NCI-H2227 treated with DMSO at 0.1 percent for 48 hours (cell line): ENCODE measurements around the gene ECM2.

ENCODE experiments used
- DNase-seq: peaks from one replicate; lab custom pipeline; 2025; lab: John Stamatoyannopoulos, UW

Gene ECM2

DNA sequence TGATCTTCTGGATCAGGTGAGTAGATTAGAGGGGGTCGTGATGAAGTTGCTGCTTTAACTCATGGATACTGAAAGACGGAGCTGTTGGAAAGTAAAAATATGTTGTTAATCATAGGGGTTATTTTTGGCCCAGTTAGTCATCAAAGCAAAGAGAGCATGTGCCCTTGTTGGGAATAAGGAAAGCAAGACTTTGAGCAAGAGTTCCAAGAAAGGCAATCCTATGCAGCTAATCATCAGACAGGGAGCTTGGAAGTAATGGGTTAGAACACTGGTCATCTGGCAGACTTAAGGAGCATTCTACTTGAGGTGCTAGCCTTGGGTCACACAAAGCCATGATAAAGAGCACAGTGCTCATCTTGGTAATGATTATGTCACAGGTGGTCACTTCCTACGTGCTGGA, 71.8 kb downstream of the ECM2 start:
- no peak for DNase-seq

DNA sequence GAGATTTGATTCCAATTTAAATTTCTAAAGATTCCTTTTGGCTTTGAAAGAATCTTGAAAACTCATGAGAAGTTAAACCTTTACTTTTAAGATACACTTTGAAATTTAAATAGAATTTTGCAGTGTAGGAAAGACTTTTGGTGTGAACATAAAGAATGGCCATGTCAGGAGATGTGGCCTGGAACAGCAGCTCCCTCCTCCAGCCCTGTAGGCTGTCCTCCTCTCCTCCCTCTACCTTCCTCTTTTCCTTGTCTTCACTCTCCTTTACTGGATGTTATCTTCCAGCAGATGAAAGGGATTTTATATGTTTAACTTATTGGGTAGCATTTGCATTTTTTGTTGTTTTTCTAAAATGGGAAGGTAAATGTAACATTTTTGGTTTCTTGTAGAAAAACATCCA, 72.4 kb downstream of the ECM2 start:
- DNase-seq, result no peak

DNA sequence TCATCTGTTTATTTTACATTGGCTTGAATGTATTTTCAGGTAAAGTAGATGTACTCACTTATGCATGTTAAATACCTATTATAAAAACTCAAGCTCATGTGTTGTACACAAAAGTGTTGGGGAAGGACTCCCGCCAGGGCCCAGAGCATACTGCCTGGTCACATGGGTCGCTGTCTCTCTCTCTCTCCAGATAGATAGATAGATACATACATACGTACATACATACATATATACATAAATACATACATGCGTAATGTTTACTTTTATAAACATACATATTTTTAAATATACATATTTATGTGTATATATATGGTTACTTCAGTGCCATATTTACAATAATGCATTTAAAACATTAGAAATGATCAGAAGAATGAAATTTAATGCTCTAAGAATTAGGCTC, 78.2 kb downstream of the ECM2 start:
- no peak for DNase-seq

DNA sequence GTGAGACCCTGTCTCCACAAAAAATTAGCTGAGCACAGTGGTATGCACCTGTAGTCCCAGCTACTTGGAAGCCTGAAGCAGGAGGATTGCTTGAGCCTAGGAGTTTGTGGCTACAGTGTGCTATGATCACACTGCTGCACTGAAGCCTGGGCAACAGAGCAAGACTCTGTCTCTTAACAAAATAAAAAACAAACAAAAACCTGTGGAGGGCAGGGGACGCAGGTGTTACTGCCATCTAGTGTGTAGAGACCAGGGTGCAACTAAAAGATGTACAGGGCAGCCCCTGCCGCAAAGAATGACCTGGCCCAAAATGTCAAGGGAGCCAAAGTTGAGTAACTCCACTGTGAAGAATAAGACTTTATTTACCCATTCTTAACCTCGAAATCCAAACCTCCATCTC, 80.6 kb downstream of the ECM2 start:
- DNase-seq, result no peak

DNA sequence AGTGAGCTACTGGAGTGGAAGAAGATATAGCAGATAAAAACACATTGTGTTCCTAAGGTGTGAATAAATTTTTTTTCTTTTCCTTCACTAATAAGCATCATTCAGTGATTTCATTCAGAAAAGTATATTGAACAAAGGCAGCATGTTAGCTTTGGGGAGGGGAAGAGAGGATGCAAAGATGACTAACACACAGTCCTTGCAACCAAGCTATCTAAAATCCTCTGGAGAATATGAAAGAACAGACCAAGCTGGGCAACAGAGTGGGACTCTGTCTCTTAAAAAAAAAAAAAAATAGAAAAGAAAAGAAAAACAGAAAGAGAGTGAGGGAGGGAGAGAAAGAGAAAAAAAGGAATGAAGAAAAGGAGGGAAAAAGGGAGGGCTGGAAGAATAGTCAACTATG, 89.3 kb downstream of the ECM2 start:
- DNase-seq, result no peak
